HG02885 (cell line): ENCODE data around the gene IKZF5.

Source experiments
- ATAC-seq: cut with Tn5 transposase; IDR thresholded peaks from one replicate; pipeline ENCODE4 v1.9.1; 2021; ENCODE audit warnings: mild to moderate bottlenecking; ENCODE audit not compliant: unreplicated experiment, poor library complexity

Gene IKZF5, protein sequence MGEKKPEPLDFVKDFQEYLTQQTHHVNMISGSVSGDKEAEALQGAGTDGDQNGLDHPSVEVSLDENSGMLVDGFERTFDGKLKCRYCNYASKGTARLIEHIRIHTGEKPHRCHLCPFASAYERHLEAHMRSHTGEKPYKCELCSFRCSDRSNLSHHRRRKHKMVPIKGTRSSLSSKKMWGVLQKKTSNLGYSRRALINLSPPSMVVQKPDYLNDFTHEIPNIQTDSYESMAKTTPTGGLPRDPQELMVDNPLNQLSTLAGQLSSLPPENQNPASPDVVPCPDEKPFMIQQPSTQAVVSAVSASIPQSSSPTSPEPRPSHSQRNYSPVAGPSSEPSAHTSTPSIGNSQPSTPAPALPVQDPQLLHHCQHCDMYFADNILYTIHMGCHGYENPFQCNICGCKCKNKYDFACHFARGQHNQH

DNA sequence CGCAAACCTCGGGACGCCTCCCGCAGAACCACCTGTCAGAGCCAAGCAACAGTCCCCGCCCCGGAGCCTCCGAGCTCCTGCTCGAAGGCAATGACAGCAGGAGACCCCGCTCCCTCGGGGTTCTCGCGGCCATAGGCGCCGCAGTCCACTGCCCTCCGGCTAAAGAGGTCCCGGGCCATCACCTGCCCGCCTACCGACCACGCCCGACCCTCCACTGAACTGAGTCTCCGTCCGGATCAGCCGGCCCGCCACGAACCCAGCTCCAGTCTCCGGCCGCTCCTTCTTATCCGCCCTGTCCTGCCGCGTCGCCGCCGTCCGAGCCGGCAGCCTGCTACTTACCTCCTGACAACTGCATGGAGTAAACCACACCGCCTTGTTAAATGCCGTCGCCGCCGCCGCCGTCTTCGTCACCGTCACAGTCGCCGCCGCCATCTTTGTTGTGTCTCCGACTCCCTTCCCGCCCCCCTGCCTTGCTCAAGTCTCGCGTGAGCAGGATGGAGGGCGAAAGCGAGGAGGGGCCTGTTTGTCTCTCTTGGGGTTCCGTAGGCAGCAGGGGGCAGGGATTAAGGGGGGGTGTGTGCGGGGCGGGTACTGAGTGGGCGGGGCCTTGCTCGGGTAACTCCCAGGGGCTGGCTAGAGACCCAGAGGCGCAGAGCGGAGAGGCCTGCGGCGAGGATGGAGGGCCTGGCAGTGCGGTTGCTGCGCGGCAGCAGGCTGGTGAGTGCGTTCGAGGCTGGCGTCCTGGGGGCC, at the start of gene IKZF5, which contains the start of gene ACADSB:
TSS of gene IKZF5 (minus strand) at position 441 of the 750 bp plus-strand sequence. CDS start 10,170 bp downstream, outside the sequence.
TSS of gene ACADSB (plus strand) at position 652 of the 750 bp plus-strand sequence. CDS start at position 676, 24 bp downstream.
- peak; percentile 88 for ATAC-seq

- ATAC-seq: no peak
Measured at GRCh38 chr10:123057968-123058367, 49.4 kb upstream of the IKZF5 start.

- no peak for ATAC-seq
Measured at GRCh38 chr10:123045961-123046731, 37.6 kb upstream of the IKZF5 start.

DNA sequence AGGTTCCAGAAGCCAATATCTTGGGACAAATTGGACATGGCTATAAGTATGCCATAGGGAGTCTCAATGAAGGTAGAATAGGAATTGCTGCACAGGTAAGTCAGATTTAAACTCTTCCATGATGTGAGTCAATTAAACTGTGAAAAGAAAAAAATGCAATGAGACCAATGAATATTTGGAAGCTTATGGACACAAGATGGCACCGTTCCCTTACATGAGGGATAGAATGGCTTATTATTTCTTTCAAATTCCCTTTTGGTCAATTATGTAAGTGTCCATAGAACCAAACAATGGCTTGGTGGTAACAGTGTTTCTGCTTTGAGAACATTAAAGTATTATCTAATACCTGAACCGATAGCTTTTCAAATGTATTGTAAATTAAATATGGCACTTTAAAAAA, 35.8 kb upstream of the IKZF5 start:
- ATAC-seq: no peak

- peak; percentile 75 for ATAC-seq
Measured at GRCh38 chr10:123043409-123043925, 34.9 kb upstream of the IKZF5 start.

GRCh38 chr10:123042708-123043408, 34.3 kb upstream of the IKZF5 start:
- ATAC-seq: no peak

- no peak for ATAC-seq
Measured at GRCh38 chr10:123039632-123039930, 31.0 kb upstream of the IKZF5 start.

DNA sequence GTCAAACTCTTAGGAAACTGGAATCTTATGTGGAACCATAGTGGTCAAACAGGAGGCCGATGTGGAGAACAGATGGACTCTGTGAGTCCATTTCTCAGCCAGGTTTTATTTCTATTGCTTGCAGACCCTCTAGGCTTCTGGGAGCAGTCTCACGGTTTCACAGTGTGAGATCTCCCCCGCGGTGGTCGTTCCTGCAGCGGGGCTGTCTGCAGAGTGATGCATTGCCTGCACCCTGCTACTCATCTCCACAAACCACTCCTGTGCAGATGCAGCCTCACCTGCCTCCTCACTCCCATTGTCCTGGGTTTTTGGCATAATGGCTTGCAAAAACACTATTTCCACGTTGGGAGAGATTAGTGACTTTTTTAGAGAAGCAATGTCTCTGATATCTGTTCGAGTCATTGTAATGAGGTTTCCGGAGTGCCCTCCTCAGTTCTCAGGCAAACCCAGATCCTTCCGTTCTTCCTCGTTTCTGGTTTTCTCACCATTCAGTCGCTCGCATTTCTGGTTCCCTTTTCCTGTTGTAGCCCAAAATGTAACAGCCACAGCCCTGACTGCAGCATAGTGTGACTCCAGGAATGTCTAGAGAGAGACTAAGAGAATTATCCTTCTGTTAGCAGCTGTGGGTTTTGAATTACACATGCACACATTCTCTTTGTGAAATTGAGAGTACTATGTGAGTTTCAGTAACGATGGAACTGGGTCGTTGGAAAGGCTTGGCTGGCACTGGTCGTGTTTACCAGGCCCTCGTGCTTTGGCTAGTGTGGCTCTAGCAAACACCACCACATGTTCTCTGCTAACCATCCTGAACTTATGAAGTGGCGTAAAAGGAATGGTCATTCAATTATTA, 30.4 kb upstream of the IKZF5 start:
- no peak for ATAC-seq

DNA sequence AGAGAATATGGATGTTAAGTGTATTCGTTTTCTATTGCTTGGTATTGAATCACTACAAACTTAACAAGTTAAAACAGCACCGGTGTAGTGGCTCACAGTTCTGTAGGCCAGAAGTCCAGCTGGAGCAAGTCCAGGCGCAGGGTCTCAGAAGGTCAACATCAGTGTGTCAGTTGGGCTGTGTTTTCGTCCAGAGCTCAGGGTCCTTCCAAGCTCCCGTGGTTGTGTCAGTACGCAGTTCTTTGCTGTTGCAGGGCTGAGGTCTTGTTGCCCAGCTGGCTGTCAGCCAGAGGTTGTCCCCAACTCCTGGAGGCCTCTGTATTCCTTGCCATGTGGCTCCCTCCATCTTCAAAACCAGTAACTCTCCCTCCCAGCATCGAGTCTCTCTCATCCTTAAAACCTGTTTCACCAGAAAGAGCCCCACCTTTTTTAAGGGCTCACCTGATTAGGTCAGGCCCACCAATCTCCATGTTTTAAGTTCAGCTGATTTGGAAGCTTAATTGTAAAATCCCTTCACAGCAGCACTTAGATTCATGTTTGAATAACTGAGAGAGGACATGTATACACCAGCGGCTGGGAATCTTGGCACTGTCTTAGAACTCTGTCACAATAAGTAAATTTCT, 27.0 kb upstream of the IKZF5 start:
- no peak for ATAC-seq

DNA sequence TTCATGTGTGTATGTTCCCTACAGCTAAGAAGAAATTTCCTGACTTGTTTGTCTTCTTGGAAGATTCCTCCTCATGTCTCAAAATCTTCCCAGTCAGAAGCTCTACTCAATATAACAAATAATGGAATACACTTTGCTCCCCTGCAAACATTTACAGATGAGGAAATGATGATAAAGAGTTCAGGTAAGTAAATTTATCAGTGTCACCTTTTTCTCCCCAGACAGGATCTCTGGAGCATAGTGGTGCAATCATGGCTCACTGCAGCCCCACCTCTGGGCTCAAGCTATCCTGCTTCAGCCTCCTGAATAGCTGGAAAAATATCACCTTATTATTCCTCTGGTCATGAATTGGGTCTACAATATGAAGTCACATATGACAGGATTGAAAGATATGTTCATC, 25.7 kb upstream of the IKZF5 start:
- ATAC-seq: no peak

GRCh38 chr10:123031124-123031523, 22.5 kb upstream of the IKZF5 start:
- ATAC-seq: no peak

DNA sequence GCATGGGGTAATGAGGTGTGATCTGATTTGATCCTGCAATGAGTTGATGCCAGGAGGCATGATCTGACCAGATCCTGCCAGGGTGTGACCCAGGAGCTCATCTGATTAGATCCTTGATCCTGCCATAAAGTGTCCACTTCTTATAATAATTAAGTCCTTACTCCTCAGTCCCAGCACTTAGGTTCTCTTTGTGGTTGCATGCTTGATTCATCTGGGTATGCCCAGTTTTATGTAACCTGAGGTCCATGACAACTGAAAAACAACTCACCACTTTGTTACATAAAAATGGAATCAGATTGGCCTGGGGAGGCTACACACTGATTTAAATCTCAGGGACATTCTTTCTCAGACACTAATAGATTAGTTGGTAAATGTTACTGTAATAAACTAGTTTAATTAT, 19.3 kb upstream of the IKZF5 start:
- ATAC-seq: no peak

- ATAC-seq: no peak
Measured at GRCh38 chr10:123026302-123026701, 17.7 kb upstream of the IKZF5 start.

- no peak for ATAC-seq
Measured at GRCh38 chr10:123024540-123024939, 15.9 kb upstream of the IKZF5 start.

- ATAC-seq: no peak
Measured at GRCh38 chr10:123021517-123021916, 12.9 kb upstream of the IKZF5 start.

- ATAC-seq: no peak
Measured at GRCh38 chr10:123019941-123020703, 11.5 kb upstream of the IKZF5 start.

DNA sequence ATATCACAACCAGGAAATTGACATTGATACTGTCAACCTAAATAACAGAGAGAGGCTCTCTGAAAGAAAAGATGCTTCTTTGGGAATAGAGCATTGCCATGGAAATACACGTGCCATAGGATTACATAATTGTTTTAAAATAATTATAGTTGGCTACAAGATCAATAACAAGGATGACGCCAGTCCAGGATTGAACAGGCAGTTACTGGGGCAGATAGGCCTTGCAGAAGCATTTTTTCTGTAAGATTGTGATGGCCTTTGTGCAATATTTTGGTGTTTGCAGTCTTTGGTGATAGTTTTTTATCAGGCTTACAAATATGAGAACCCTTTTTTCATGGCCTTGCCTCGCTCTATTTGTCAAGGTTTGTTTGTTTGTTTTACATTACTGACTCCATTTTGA, 10.7 kb upstream of the IKZF5 start:
- no peak for ATAC-seq

- ATAC-seq: no peak
Measured at GRCh38 chr10:123018531-123018930, 9.9 kb upstream of the IKZF5 start.
